Stomach (tissue), 9 donors: ENCODE results near the gene AGTR1. TPM values are rescaled to one million over a fixed set of nuclear protein-coding genes. Genes with fewer than 3 reads are reported as not detected.

Experiments
- DNase-seq, 2 donors: peaks; one replicate each; pipeline versions ENCODE4 v3.0.0 to v3.0.0-alpha.2; 2013 to 2019
- H3K27ac ChIP-seq, 5 donors: fragments of 200-600 bp in 4 of 5; sonication (generic) in 4 of 5; one replicate each; pipeline ENCODE4 v1.5.1; 2013 to 2019; ENCODE audit warnings: mild to moderate bottlenecking in 1 of 5, moderate library complexity in 1 of 5
- H3K27me3 ChIP-seq, 3 donors: fragments of 200-600 bp; sonication (generic); one replicate each; pipeline ENCODE4 v1.5.1; 2017 to 2019; ENCODE audit warnings: mixed run types in 1 of 3
- H3K36me3 ChIP-seq, 4 donors: fragments of 200-600 bp; sonication (generic); 1 replicate in 3 of 4; 2 replicates in 1 of 4; pipeline ENCODE4 v1.5.1; 2016 to 2019
- H3K4me1 ChIP-seq, 4 donors: fragments of 200-600 bp; sonication (generic); one replicate each; pipeline ENCODE4 v1.5.1; 2016 to 2019
- H3K4me3 ChIP-seq, 4 donors: fragments of 200-600 bp; sonication (generic) in 3 of 4; one replicate each; pipeline ENCODE4 v1.5.1; 2016 to 2019; ENCODE audit warnings: mild to moderate bottlenecking in 1 of 4
- H3K9me3 ChIP-seq, 4 donors: fragments of 200-600 bp; sonication (generic); one replicate each; pipeline ENCODE4 v1.5.1; 2016 to 2019
- EP300 ChIP-seq: sonication (generic); formaldehyde crosslinking; IDR thresholded peaks from one replicate; pipeline ENCODE4 v1.6.1; 2017; ENCODE audit warnings: antibody characterized with exemption
- POLR2A ChIP-seq, 4 donors: fragments of 450-650 bp; IDR thresholded peaks; one replicate each; pipeline ENCODE4 v1.6.1; 2016; ENCODE audit warnings: antibody characterized with exemption in 4 of 4, control low read depth in 2 of 4, mild to moderate bottlenecking in 1 of 4, moderate library complexity in 1 of 4
- POLR2AphosphoS5 ChIP-seq, 3 donors: sonication (generic); formaldehyde crosslinking; IDR thresholded peaks; one replicate each; pipeline ENCODE4 v1.6.1; 2016; ENCODE audit warnings: antibody characterized with exemption in 3 of 3
- WGBS, 5 donors: extraction: QIAGEN DNeasy Blood & Tissue Kit in 3 of 5; methylation state at CpG; one replicate each; pipeline versions ENCODE4 v1.1.5 to v1.1.7; 2013 to 2018; 5-methylcytosine and 5-hydroxymethylcytosine counted together
- intact Hi-C: fragments of 100-400 bp; cut with DNase I; formaldehyde crosslinking; loops from one replicate; pipeline ENCODE4 v1.15.1; 2023; ENCODE audit warnings: low total_unique reads
- polyA plus RNA-seq, 3 donors: library from polyadenylated mRNA; stranded (reverse); fragments of 200-250 nt; gene quantifications; one replicate each; pipeline ENCODE4 v1.2.3, GENCODE V29; 2013
- total RNA-seq, 5 donors: library from RNA; depleted of rRNA; stranded (reverse); fragments of >200 nt; gene quantifications; one replicate each; pipeline versions ENCODE4 v1.1.0 to v1.2.3, GENCODE V29; 2014 to 2016
- TF ChIP-seq, protein P1 (sequence below), 7 experiments: fragments of 450-650 bp in 4 of 7; fragments of 200-600 bp in 3 of 7; sonication (generic) in 3 of 7; IDR thresholded peaks; one replicate each; pipeline ENCODE4 v1.5.1; 2016 to 2019; ENCODE audit warnings: antibody characterized with exemption in 7 of 7, control low read depth in 2 of 7, mild to moderate bottlenecking in 1 of 7
- donor health status: healthy with polysubstance abuse.
- donor health status: Bipolar disorder and iron deficiency.
- donor health status: healthy.

AGTR1 gene
- total and polyA plus RNA-seq, 8 donors: 0.25 to 11.0 (median 3.6) TPM

DNA sequence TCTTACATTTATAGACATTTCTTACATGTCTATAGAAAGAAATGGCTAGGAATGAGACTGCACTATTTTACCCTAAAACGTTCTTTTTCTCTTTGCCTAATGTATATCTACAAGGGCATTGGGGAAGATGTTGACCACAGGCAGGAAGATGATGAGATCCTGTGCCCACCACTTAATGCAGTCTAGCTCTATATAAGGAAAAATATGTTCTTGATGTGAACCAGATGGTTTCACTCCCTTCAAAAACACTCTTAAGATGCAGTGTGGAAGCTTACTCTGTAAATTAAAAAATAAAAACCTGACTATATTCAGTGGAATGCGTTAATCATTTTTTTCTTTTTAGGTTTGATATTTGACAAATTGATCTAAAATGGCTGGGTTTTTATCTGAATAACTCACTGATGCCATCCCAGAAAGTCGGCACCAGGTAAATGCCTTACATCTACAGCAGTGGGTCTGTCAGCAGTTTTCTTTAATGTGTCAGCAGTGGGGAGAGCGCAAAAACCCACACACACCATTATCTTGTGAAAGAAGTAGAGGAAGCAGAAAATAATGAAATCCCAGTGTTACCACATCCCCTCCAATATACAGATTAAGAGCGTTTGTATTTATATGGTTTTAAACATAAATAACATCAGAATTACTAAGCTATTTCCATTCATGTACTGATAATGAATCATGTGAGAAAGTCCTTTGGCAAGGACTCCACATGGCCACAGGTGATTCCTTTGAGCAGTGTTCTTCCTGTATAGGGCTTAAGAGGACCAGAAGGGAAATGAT, 10.1 kb downstream of the AGTR1 start:
- Histone ChIP-seq H3K27me3 (no peaks in the 10 kb centered on the region), H3K4me1 (peaks cover 0 to 13% (median 2%) of the 10 kb centered on the region in 4 donors), H3K27ac (no peak overlapping the region), H3K9me3 (no peaks in the 10 kb centered on the region), H3K4me3 (no peak overlapping the region), H3K36me3 (no peaks in the 10 kb centered on the region)
- DNase-seq: no peak
- 75 to 85% (median 80%) methylated on average over 5 of the region's 5 CpGs for WGBS, 5 donors
- no peak for TF ChIP-seq POLR2AphosphoS5 (IDR thresholded peaks at IDR 0.05)
- TF ChIP-seq POLR2A (IDR thresholded peaks at IDR 0.05): no peak
- TF ChIP-seq, protein P1, sequence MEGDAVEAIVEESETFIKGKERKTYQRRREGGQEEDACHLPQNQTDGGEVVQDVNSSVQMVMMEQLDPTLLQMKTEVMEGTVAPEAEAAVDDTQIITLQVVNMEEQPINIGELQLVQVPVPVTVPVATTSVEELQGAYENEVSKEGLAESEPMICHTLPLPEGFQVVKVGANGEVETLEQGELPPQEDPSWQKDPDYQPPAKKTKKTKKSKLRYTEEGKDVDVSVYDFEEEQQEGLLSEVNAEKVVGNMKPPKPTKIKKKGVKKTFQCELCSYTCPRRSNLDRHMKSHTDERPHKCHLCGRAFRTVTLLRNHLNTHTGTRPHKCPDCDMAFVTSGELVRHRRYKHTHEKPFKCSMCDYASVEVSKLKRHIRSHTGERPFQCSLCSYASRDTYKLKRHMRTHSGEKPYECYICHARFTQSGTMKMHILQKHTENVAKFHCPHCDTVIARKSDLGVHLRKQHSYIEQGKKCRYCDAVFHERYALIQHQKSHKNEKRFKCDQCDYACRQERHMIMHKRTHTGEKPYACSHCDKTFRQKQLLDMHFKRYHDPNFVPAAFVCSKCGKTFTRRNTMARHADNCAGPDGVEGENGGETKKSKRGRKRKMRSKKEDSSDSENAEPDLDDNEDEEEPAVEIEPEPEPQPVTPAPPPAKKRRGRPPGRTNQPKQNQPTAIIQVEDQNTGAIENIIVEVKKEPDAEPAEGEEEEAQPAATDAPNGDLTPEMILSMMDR (IDR thresholded peaks at IDR 0.05): no peak
- no peak for TF ChIP-seq EP300
- intact Hi-C loops: no loop called here

DNA sequence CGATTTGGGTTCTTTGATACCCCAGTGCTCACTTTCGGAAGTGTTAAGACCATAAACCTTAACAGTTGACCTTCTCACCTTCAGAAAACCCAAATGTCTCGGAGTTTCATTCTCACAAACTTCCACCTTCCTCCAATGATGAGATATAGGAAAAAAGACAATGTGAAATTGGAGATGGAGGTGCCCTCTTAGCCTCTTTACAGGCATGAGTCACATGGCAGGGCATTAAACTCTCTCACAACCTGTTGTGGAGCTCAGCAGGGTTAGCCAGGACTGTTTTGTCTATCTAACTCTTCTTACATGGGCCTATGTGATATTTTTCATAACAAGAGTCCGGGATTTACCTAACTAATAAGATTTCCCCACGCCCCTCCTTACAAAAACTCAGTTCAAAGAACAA, 10.7 kb downstream of the AGTR1 start:
- DNase-seq: no peak
- Histone ChIP-seq H3K4me1 (peaks cover 0 to 13% (median 2%) of the 10 kb centered on the region in 4 donors), H3K4me3 (no peak overlapping the region), H3K36me3 (no peaks in the 10 kb centered on the region), H3K27ac (no peak overlapping the region), H3K9me3 (no peaks in the 10 kb centered on the region), H3K27me3 (no peaks in the 10 kb centered on the region)
- no peak for TF ChIP-seq POLR2AphosphoS5 (IDR thresholded peaks at IDR 0.05)
- TF ChIP-seq, protein P1 (IDR thresholded peaks at IDR 0.05): no peak
- no peak for TF ChIP-seq EP300
- TF ChIP-seq POLR2A (IDR thresholded peaks at IDR 0.05): no peak
- 78 to 79% (median 79%) methylated on average over 5 of the region's 5 CpGs for WGBS, 5 donors
- intact Hi-C loops: no loop called here

DNA sequence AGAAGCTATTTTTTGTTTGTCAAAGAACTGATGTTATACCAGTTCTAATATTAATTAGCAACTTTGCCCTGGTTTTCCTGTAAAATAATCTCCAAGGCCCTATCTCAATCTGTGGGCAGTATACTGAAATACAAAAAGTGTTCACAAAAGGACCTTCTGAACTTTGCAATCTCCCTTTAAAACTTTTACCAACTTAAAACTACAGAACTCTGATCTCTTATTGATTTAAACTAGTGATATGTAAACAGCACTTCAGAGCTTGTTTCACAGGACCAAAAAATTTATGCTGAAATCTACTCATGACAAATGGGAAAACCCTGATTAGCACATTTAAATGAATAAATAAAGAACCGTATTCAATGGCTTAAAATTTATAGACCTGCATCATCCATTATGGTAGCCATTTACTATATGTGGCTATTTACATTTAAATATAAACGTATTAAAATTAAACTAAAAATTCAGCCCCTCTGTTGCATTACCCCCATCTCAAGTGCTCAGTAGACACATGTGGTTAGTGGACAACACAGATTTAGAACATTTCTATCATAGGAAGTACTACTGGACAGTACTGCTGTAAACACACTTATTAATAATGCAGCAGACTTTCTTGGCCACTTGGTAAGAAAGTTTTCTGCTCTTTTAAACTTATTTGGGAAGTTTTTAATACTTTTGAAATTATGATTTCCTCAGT, 12.0 kb downstream of the AGTR1 start:
- H3K27ac ChIP-seq: no peak overlapping the region
- H3K36me3 ChIP-seq: no peaks in the 10 kb centered on the region

DNA sequence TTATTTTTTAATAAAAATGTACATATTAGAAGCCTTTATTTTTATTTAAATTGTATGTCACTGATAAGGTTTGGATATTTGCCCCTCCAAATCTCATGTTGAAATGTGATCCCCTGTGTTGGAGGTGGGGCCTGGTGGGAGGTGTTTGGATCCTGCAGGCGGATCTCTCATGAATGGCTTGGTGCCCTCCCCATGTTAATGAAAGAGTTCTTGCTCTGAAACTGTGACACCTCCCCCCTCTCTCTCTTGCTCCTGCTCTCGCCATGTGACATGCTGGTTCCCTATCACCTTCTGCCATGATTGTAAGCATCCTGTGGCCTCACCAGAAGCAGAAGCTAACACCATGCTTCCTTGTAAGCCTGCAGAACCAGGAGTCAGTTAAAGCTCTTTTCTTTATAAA, 13.0 kb downstream of the AGTR1 start:
- Histone ChIP-seq H3K4me1 (peaks cover 0 to 13% (median 2%) of the 10 kb centered on the region in 4 donors), H3K9me3 (no peaks in the 10 kb centered on the region), H3K4me3 (no peak overlapping the region), H3K27me3 (no peaks in the 10 kb centered on the region), H3K27ac (no peak overlapping the region), H3K36me3 (no peaks in the 10 kb centered on the region)
- 60 to 97% (median 93%) methylated on average over 2 of the region's 2 CpGs for WGBS, 5 donors
- intact Hi-C loops: no loop called here
- no peak for DNase-seq
- TF ChIP-seq EP300 (no peak), POLR2A (IDR thresholded peaks at IDR 0.05) (no peak), POLR2AphosphoS5 (IDR thresholded peaks at IDR 0.05) (no peak)
- TF ChIP-seq, protein P1 (IDR thresholded peaks at IDR 0.05): no peak

More for the DNA sequence above, 12.0 kb downstream of the AGTR1 start:
- no peaks in the 10 kb centered on the region for H3K9me3 ChIP-seq
- TF ChIP-seq EP300: no peak
- no peak for TF ChIP-seq POLR2A (IDR thresholded peaks at IDR 0.05)
- TF ChIP-seq POLR2AphosphoS5 (IDR thresholded peaks at IDR 0.05): no peak
- TF ChIP-seq, protein P1 (IDR thresholded peaks at IDR 0.05): no peak
- H3K4me1 ChIP-seq: peaks cover 0 to 13% (median 2%) of the 10 kb centered on the region in 4 donors
- 37 to 60% (median 44%) methylated on average over 2 of the region's 2 CpGs for WGBS, 5 donors
- H3K4me3 ChIP-seq: no peak overlapping the region
- no peaks in the 10 kb centered on the region for H3K27me3 ChIP-seq
- intact Hi-C loops: no loop called here
- DNase-seq: no peak
